Loucy (cell line): ENCODE data around the gene CCDC86.

Experiments
- H2AFZ ChIP-seq: fragments of 200-600 bp; sonication (generic); 2 replicates; pipeline ENCODE4 v1.6.0; 2016; ENCODE audit warnings: antibody characterized with exemption, mild to moderate bottlenecking, low read length, moderate library complexity
- H3F3A ChIP-seq: fragments of 200-600 bp; 2 replicates; pipeline ENCODE4 v1.6.0; 2016; ENCODE audit warnings: antibody characterized with exemption, low read depth, mild to moderate bottlenecking
- H3K27me3 ChIP-seq: fragments of 200-600 bp; sonication (generic); 2 replicates; pipeline ENCODE4 v1.6.1; 2014; ENCODE audit warnings: low read length, mild to moderate bottlenecking; ENCODE audit not compliant: insufficient read depth, poor library complexity, severe bottlenecking
- H3K36me3 ChIP-seq: fragments of 200-600 bp; sonication (generic); 2 replicates; pipeline ENCODE4 v1.6.1; 2016; ENCODE audit warnings: low read length; ENCODE audit not compliant: insufficient read depth
- H3K4me1 ChIP-seq: fragments of 200-600 bp; sonication (generic); 2 replicates; pipeline ENCODE4 v1.5.1; 2014; ENCODE audit warnings: low read length, mild to moderate bottlenecking; ENCODE audit not compliant: insufficient read depth, poor library complexity, severe bottlenecking
- H3K4me2 ChIP-seq: fragments of 200-600 bp; sonication (generic); 2 replicates; pipeline ENCODE4 v1.6.0; 2014; ENCODE audit warnings: antibody characterized with exemption, low read length, low read depth, mild to moderate bottlenecking; ENCODE audit not compliant: poor library complexity, severe bottlenecking
- H3K4me3 ChIP-seq: fragments of 200-600 bp; sonication (generic); 2 replicates; pipeline ENCODE4 v1.5.1; 2014; ENCODE audit warnings: low read length, mild to moderate bottlenecking, mixed read lengths; ENCODE audit not compliant: poor library complexity, severe bottlenecking
- H3K79me2 ChIP-seq: fragments of 200-600 bp; sonication (generic); 2 replicates; pipeline ENCODE4 v1.6.1; 2014; ENCODE audit warnings: low read length; ENCODE audit not compliant: insufficient read depth
- H3K9ac ChIP-seq: fragments of 200-600 bp; sonication (generic); 2 replicates; pipeline ENCODE4 v1.6.0; 2014; ENCODE audit warnings: mild to moderate bottlenecking, low read depth, low read length, moderate library complexity; ENCODE audit not compliant: poor library complexity, severe bottlenecking
- H3K9me2 ChIP-seq: fragments of 200-600 bp; sonication (generic); replicated peaks from 2 replicates; pipeline ENCODE4 v1.6.1; 2016; ENCODE audit warnings: low read depth, low read length, mixed read lengths
- H3K9me3 ChIP-seq: fragments of 200-600 bp; sonication (generic); 2 replicates; pipeline ENCODE4 v1.6.1; 2014; ENCODE audit warnings: mild to moderate bottlenecking, antibody characterized with exemption, low read length, low read depth; ENCODE audit not compliant: insufficient read depth
- H4K20me1 ChIP-seq: fragments of 200-600 bp; sonication (generic); 2 replicates; pipeline ENCODE4 v1.6.0; 2014; ENCODE audit warnings: antibody characterized with exemption, low read length, mild to moderate bottlenecking; ENCODE audit not compliant: insufficient read depth, poor library complexity, severe bottlenecking
- EZH2phosphoT487 ChIP-seq: fragments of 200-600 bp; IDR thresholded peaks from 2 replicates; pipeline ENCODE4 v1.6.1; 2018; ENCODE audit warnings: antibody characterized with exemption, mild to moderate bottlenecking, moderate library complexity, borderline replicate concordance
- TF ChIP-seq, protein P1 (sequence below): fragments of 200-600 bp; sonication (generic); conservative IDR thresholded peaks from 2 replicates; pipeline ENCODE4 v1.5.1; 2014; ENCODE audit warnings: mild to moderate bottlenecking, antibody characterized with exemption, low read length

The CCDC86 gene

DNA sequence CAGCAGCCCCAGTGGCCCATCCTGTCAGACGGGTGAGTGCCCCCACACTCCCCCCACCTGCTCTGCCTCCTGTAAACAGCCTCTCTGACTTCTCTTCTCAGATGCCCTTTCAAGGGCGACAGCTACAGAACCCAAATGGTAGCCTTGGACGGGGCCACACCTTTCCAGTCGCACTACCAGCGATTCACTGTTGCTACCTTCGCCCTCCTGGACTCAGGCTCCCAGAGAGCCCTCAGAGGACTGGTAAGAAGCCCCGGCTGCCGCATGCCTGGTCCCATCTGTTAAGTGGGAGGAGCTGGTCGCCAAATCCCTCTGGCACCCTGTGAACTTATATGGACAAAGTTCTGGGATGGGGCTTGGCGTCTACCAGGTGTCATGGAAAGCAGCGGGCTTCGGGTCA lies 31.6 kb downstream of the CCDC86 start:
- Histone ChIP-seq H3K4me2 (no peak overlapping the region), H3F3A (no peaks in the 10 kb centered on the region), H3K4me3 (no peak overlapping the region), H3K9me2 (no peaks in the 10 kb centered on the region), H2AFZ (no peak overlapping the region), H3K9me3 (no peaks in the 10 kb centered on the region), H4K20me1 (no peaks in the 10 kb centered on the region), H3K36me3 (no peaks in the 10 kb centered on the region), H3K27me3 (no peaks in the 10 kb centered on the region), H3K4me1 (peaks cover 68% of the 10 kb centered on the region), H3K79me2 (no peaks in the 10 kb centered on the region), H3K9ac (no peak overlapping the region)
- TF ChIP-seq, protein P1, sequence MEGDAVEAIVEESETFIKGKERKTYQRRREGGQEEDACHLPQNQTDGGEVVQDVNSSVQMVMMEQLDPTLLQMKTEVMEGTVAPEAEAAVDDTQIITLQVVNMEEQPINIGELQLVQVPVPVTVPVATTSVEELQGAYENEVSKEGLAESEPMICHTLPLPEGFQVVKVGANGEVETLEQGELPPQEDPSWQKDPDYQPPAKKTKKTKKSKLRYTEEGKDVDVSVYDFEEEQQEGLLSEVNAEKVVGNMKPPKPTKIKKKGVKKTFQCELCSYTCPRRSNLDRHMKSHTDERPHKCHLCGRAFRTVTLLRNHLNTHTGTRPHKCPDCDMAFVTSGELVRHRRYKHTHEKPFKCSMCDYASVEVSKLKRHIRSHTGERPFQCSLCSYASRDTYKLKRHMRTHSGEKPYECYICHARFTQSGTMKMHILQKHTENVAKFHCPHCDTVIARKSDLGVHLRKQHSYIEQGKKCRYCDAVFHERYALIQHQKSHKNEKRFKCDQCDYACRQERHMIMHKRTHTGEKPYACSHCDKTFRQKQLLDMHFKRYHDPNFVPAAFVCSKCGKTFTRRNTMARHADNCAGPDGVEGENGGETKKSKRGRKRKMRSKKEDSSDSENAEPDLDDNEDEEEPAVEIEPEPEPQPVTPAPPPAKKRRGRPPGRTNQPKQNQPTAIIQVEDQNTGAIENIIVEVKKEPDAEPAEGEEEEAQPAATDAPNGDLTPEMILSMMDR: no peak
- no peak for TF ChIP-seq EZH2phosphoT487

DNA sequence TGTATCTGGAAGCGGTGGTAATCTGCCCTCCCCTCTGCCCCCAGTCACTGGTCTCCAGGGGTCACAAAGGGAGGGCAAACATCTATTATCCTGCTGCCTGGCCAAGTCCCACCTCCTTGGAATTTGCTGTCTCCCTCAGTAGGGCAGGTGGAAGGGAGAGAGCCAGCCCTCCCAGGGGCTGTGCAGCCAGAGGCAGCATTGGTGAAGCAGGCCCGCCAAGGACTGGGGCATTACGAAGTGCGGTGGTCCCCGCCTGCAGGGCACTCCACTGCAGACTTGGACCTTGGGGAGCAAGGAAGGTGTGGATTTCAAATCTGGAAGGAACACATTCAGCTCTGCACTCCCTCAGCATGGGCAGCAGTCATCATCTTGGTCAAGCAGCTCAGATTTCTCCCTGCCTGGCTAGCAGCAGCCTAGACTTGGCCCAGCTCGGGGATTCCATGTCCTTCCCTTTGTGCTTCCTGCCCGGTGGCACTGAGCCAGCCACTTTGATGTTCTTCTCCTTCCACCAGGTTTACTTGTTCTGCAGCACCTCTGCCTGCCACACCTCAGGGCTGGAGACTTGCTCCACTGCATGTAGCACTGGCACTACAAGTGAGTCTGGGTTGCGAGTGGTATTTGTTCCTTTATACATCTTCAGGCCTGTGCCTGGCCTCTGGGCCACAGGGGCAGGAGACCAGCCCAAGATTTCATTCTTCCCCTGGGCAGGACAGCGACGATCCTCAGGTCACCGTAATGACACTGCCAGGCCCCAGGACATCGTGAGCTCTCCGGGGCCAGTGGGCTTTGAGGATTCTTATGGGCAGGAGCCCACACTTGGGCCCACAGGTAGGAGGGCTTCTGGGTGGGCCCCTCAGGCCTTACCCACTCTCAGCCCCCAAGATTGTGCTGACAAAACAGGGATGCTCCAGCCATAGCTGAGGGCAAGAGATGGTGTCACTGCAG lies 32.8 kb downstream of the CCDC86 start:
- Histone ChIP-seq H3F3A (no peaks in the 10 kb centered on the region), H3K9ac (no peak overlapping the region), H3K4me1 (peaks cover 69% of the 10 kb centered on the region), H3K79me2 (no peaks in the 10 kb centered on the region), H3K4me3 (no peak overlapping the region), H3K4me2 (no peak overlapping the region), H2AFZ (no peak overlapping the region), H3K27me3 (no peaks in the 10 kb centered on the region), H4K20me1 (no peaks in the 10 kb centered on the region), H3K9me2 (no peaks in the 10 kb centered on the region), H3K9me3 (no peaks in the 10 kb centered on the region), H3K36me3 (no peaks in the 10 kb centered on the region)
- TF ChIP-seq, protein P1: no peak
- no peak for TF ChIP-seq EZH2phosphoT487

DNA sequence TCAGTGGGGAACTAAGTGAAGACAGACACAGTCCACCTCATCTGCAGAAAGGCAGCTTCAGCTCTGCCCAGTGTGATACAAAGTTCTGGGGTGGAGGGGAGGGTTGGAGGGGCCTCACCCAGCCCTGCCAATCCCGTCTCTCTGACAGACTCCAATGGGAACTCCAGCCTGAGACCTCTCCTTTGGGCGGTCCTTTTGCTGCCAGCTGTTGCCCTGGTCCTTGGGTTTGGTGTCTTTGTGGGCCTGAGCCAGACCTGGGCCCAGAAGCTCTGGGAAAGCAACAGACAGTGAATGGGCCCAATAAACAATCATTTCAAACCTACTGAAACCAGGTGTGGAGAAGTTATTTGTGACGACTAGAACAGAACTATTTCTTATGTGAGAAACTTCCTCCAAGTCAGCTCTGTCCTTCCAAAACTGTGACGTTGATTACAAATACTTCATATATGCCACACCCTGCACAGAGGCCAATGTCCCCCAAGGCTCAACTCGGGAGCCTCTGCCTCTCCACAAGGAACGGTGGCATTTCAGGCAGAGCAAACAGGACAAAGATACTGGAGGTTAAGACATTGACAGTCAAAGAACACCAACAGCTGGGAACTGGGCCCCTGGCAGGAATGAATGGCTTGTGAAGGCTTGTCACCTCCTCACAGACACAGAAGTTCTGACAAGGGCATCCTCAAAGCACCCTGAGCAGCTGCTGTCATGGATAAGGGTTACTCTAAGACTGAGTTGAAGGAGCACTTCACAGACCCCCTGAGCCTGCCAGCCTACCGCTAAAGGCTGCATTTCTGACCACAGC lies 33.7 kb downstream of the CCDC86 start:
- H3K4me1 ChIP-seq: peaks cover 69% of the 10 kb centered on the region
- H3K79me2 ChIP-seq: no peaks in the 10 kb centered on the region
- TF ChIP-seq, protein P1: no peak
- TF ChIP-seq EZH2phosphoT487: no peak
- no peaks in the 10 kb centered on the region for H3K27me3 ChIP-seq
- no peaks in the 10 kb centered on the region for H3K9me3 ChIP-seq
- no peaks in the 10 kb centered on the region for H3K9me2 ChIP-seq
- no peaks in the 10 kb centered on the region for H3K36me3 ChIP-seq
- H3K4me3 ChIP-seq: no peak overlapping the region
- H2AFZ ChIP-seq: no peak overlapping the region
- no peak overlapping the region for H3K4me2 ChIP-seq
- no peaks in the 10 kb centered on the region for H4K20me1 ChIP-seq
- H3K9ac ChIP-seq: no peak overlapping the region
- no peaks in the 10 kb centered on the region for H3F3A ChIP-seq
